KMS-11 (cell line): Measurements from ENCODE around the gene CDK2AP2.

Source experiments
- H2AFZ ChIP-seq: fragments of 200-600 bp; sonication (generic); 2 replicates; pipeline ENCODE4 v1.6.1; 2016; ENCODE audit warnings: antibody characterized with exemption, mixed run types, low read depth
- H3K27ac ChIP-seq: fragments of 200-600 bp; sonication (generic); 2 replicates; pipeline ENCODE4 v1.6.1; 2016; ENCODE audit warnings: mild to moderate bottlenecking, mixed run types
- H3K27me3 ChIP-seq: fragments of 200-600 bp; sonication (generic); 2 replicates; pipeline ENCODE4 v1.6.1; 2017; ENCODE audit warnings: mild to moderate bottlenecking, low read depth, mixed run types, moderate library complexity; ENCODE audit not compliant: insufficient read depth
- H3K36me3 ChIP-seq: fragments of 200-600 bp; sonication (generic); 2 replicates; pipeline ENCODE4 v1.6.1; 2017; ENCODE audit warnings: mild to moderate bottlenecking, mixed run types; ENCODE audit not compliant: insufficient read depth
- H3K4me1 ChIP-seq: fragments of 200-600 bp; sonication (generic); 2 replicates; pipeline ENCODE4 v1.6.1; 2016; ENCODE audit warnings: mild to moderate bottlenecking, low read depth, mixed run types; ENCODE audit not compliant: poor library complexity, severe bottlenecking
- H3K4me2 ChIP-seq: fragments of 200-600 bp; sonication (generic); 2 replicates; pipeline ENCODE4 v1.7.0; 2016; ENCODE audit warnings: mild to moderate bottlenecking, mixed run types
- H3K4me3 ChIP-seq: fragments of 200-600 bp; sonication (generic); IDR thresholded peaks from 2 replicates; pipeline ENCODE4 v1.6.1; 2017; ENCODE audit warnings: low read depth, low read length, mixed read lengths; ENCODE audit not compliant: insufficient read depth
- H3K79me2 ChIP-seq: fragments of 200-600 bp; sonication (generic); 2 replicates; pipeline ENCODE4 v1.6.1; 2016; ENCODE audit warnings: low read depth, mixed run types; ENCODE audit not compliant: insufficient read depth
- H3K9ac ChIP-seq: fragments of 200-600 bp; sonication (generic); 2 replicates; pipeline ENCODE4 v1.6.1; 2016; ENCODE audit warnings: mild to moderate bottlenecking, mixed run types
- H4K20me1 ChIP-seq: fragments of 200-600 bp; sonication (generic); 2 replicates; pipeline ENCODE4 v1.6.1; 2016; ENCODE audit warnings: mild to moderate bottlenecking, mixed run types; ENCODE audit not compliant: insufficient read depth
- TF ChIP-seq, protein P1 (sequence below): fragments of 200-600 bp; sonication (generic); conservative IDR thresholded peaks from 2 replicates; pipeline ENCODE4 v1.6.1; 2017; ENCODE audit warnings: low read depth, mild to moderate bottlenecking, antibody characterized with exemption, low read length, moderate library complexity, mixed read lengths

The CDK2AP2 gene

GRCh38 chr11:67530282-67530592, 22.3 kb upstream of the CDK2AP2 start:
- no peak overlapping the region for H2AFZ ChIP-seq
- no peaks in the 10 kb centered on the region for H3K79me2 ChIP-seq
- H3K4me2 ChIP-seq: no peak overlapping the region
- TF ChIP-seq, protein P1, sequence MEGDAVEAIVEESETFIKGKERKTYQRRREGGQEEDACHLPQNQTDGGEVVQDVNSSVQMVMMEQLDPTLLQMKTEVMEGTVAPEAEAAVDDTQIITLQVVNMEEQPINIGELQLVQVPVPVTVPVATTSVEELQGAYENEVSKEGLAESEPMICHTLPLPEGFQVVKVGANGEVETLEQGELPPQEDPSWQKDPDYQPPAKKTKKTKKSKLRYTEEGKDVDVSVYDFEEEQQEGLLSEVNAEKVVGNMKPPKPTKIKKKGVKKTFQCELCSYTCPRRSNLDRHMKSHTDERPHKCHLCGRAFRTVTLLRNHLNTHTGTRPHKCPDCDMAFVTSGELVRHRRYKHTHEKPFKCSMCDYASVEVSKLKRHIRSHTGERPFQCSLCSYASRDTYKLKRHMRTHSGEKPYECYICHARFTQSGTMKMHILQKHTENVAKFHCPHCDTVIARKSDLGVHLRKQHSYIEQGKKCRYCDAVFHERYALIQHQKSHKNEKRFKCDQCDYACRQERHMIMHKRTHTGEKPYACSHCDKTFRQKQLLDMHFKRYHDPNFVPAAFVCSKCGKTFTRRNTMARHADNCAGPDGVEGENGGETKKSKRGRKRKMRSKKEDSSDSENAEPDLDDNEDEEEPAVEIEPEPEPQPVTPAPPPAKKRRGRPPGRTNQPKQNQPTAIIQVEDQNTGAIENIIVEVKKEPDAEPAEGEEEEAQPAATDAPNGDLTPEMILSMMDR: no peak
- H3K9ac ChIP-seq: no peak overlapping the region
- no peak overlapping the region for H3K4me3 ChIP-seq
- H3K27ac ChIP-seq: no peak overlapping the region
- H3K36me3 ChIP-seq: no peaks in the 10 kb centered on the region
- H4K20me1 ChIP-seq: no peaks in the 10 kb centered on the region
- H3K27me3 ChIP-seq: peaks cover 4% of the 10 kb centered on the region; the same call in 1 of the 2 replicates
- no peaks in the 10 kb centered on the region for H3K4me1 ChIP-seq

GRCh38 chr11:67528376-67528775, 20.4 kb upstream of the CDK2AP2 start:
- TF ChIP-seq, protein P1: no peak
- Histone ChIP-seq H2AFZ (no peak overlapping the region), H3K4me3 (no peak overlapping the region), H4K20me1 (no peaks in the 10 kb centered on the region), H3K79me2 (no peaks in the 10 kb centered on the region), H3K27ac (no peak overlapping the region), H3K9ac (no peak overlapping the region), H3K27me3 (peaks cover 11% of the 10 kb centered on the region; the same call in 1 of the 2 replicates), H3K36me3 (no peaks in the 10 kb centered on the region), H3K4me1 (no peaks in the 10 kb centered on the region), H3K4me2 (no peak overlapping the region)

DNA sequence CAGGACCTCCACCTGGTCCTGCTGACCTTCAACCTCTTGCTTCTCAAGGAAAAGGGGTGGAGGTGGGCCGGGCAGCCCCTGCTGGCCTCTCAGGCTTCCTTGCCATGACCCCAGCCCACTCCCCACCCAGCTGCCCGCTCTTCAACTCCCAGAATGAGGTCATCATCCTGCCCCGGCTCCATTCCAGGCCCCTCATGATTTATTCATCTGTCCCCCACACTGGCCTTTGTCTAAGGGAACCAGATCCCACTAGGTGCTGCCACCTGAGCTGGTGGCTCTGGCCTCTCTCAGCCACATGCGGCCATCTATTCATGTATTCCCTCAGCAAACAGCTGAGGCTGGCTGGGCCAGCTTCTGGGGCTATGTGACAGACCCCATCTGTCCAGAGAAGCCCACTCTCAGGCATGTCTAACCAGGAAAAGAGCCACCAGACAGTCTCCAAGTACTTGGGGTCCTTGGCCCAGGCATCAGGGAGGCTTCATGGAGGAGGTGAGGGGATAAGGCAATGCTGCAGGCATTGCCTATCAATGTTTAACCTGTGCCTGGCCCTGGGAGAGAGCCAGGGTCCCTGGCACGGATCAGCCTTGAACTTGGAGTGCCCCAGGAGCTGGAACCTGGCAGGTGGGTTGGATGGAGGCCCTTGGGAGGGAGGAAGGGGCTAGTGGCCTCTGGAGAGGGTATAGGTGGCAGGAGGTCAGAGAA, 17.5 kb upstream of the CDK2AP2 start:
- Histone ChIP-seq H3K4me2 (no peak overlapping the region), H3K27ac (no peak overlapping the region), H3K36me3 (no peaks in the 10 kb centered on the region), H3K79me2 (no peaks in the 10 kb centered on the region), H3K9ac (no peak overlapping the region), H4K20me1 (no peaks in the 10 kb centered on the region), H2AFZ (no peak overlapping the region), H3K4me3 (no peak overlapping the region), H3K4me1 (no peaks in the 10 kb centered on the region), H3K27me3 (peaks cover 19% of the 10 kb centered on the region; the same call in 1 of the 2 replicates)
- TF ChIP-seq, protein P1: no peak

GRCh38 chr11:67524480-67524808, 16.5 kb upstream of the CDK2AP2 start:
- H3K27ac ChIP-seq: no peak overlapping the region
- H4K20me1 ChIP-seq: no peaks in the 10 kb centered on the region
- H3K9ac ChIP-seq: no peak overlapping the region
- no peaks in the 10 kb centered on the region for H3K36me3 ChIP-seq
- no peaks in the 10 kb centered on the region for H3K4me1 ChIP-seq
- H3K79me2 ChIP-seq: no peaks in the 10 kb centered on the region
- no peak overlapping the region for H3K4me3 ChIP-seq
- H3K4me2 ChIP-seq: no peak overlapping the region
- H2AFZ ChIP-seq: no peak overlapping the region
- peaks cover 19% of the 10 kb centered on the region; the same call in 1 of the 2 replicates for H3K27me3 ChIP-seq
- TF ChIP-seq, protein P1: no peak
